Measurements from ENCODE around the gene SPATA24. TPM values are rescaled to one million over a fixed set of nuclear protein-coding genes. Genes with fewer than 3 reads are reported as not detected.

The SPATA24 gene
- total and polyA plus RNA-seq, 2 of the 8 experiments (the other 6 are each of a cell fraction or from before 2014, with no cell fraction given) = 5.8 to 9.4 TPM

GRCh38 chr5:139406963-139407362, 3.1 kb upstream of the SPATA24 start:
- H2BK20ac ChIP-seq (ENCODE audit: low read length) = no peak overlapping the region
- peaks cover 4% of the 10 kb centered on the region; the same call in 1 of the 2 replicates for H3K23me2 ChIP-seq (ENCODE audit: low read depth, low read length)
- H3K14ac ChIP-seq (ENCODE audit: insufficient read length) = no peak overlapping the region
- no peak overlapping the region for H4K5ac ChIP-seq (ENCODE audit: insufficient read length, low read depth, low read length)
- H3K4me3 ChIP-seq (ENCODE audit: extremely low read depth in 1 of 4, insufficient read depth in 2 of 4, low read depth in 3 of 4, low read length in 4 of 4) = no peak overlapping the region
- H3K9ac ChIP-seq (replicated peaks in 1 of 4; ENCODE audit: extremely low read depth in 1 of 4, low read depth in 3 of 4, low read length in 3 of 4) = no peak overlapping the region
- no peak overlapping the region for H3K23ac ChIP-seq (ENCODE audit: insufficient read length)
- 94% methylated on average over 2 of the region's 2 CpGs; no CpG with 5 or more reads in 1 of the 2 experiments for WGBS, 2 experiments (ENCODE audit: extremely low coverage in 1 of 2, insufficient coverage in 1 of 2, insufficient read length in 1 of 2, insufficient replicate concordance in 2 of 2, low coverage in 1 of 2, low lambda C conversion rate in 2 of 2, missing lambda C conversion rate in 1 of 2)
- no peaks in the 10 kb centered on the region for H3K9me3 ChIP-seq (ENCODE audit: insufficient read depth in 2 of 2, low read depth in 1 of 2, low read length in 1 of 2)
- H3K4ac ChIP-seq (replicated peaks; ENCODE audit: insufficient read length, low read depth, low read length) = no peak overlapping the region
- H2AFZ ChIP-seq (ENCODE audit: low read length) = no peak overlapping the region
- 0 out of 7 replicates have a peak, but pooled peaks cover 0 to 4% (median 0%) of the 10 kb centered on the region in 4 experiments for H3K27me3 ChIP-seq (replicated peaks in 1 of 4; ENCODE audit: control insufficient read depth in 3 of 4, extremely low read depth in 1 of 4, insufficient read depth in 3 of 4, low read length in 3 of 4)
- H3K36me3 ChIP-seq (ENCODE audit: control insufficient read depth in 2 of 4, insufficient read depth in 4 of 4, low read length in 3 of 4) = no peaks in the 10 kb centered on the region
- DNase-seq (ENCODE audit: low read depth in 1 of 2, low spot score in 2 of 2) (no peak), FAIRE-seq (no peak)
- CTCF ChIA-PET (ENCODE audit: partially characterized antibody) = interaction anchor here (0.6 to 8.2 kb wide), 13 partner anchors 11 to 370 kb away, joined by 3 to 69 read pairs (median 4); partner anchors contain the start of gene DNAJC18
- POLR2A ChIA-PET (ENCODE audit: partially characterized antibody) = interaction anchor here (1.3 to 1.7 kb wide), 4 partner anchors 9 to 66 kb away, joined by 3 to 4 read pairs (median 4); no protein-coding TSS in a partner anchor
- H3K56ac ChIP-seq (replicated peaks; ENCODE audit: insufficient read length, low read depth, low read length) = no peak overlapping the region
- H4K8ac ChIP-seq (ENCODE audit: extremely low read depth, insufficient read depth, low read length) = no peak overlapping the region
- H2BK5ac ChIP-seq (ENCODE audit: low read depth, low read length) = no peak overlapping the region
- H4K91ac ChIP-seq (replicated peaks; ENCODE audit: insufficient read length, low read length) = no peak overlapping the region
- no peak overlapping the region for H2BK12ac ChIP-seq (ENCODE audit: low read depth, low read length)
- no peak overlapping the region for H3K4me2 ChIP-seq (ENCODE audit: insufficient read depth in 1 of 2, low read depth in 2 of 2, low read length in 2 of 2)
- no peak overlapping the region for H3K27ac ChIP-seq (ENCODE audit: low read depth, low read length)
- no peaks in the 10 kb centered on the region; a peak in 2 of 4 replicates for H3K79me2 ChIP-seq (ENCODE audit: control insufficient read depth in 1 of 2, insufficient read depth in 2 of 2, low read length in 2 of 2)
- no peak overlapping the region for H2BK15ac ChIP-seq (ENCODE audit: low read length)
- H3K79me1 ChIP-seq (ENCODE audit: low read depth, low read length) = no peaks in the 10 kb centered on the region
- no peak overlapping the region for H3K18ac ChIP-seq (ENCODE audit: extremely low read depth, low read length)
- no peak overlapping the region for H2AK5ac ChIP-seq (ENCODE audit: low read depth, low read length)
- H4K20me1 ChIP-seq (replicated peaks in 1 of 2; ENCODE audit: control insufficient read depth in 1 of 2, insufficient read depth in 2 of 2, low read length in 2 of 2) = peaks cover 0 to 1% of the 10 kb centered on the region in 2 experiments
- H2BK120ac ChIP-seq (replicated peaks; ENCODE audit: low read depth, low read length) = no peak overlapping the region
- peaks cover 0 to 8% (median 4%) of the 10 kb centered on the region in 4 experiments; a peak in 6 of 7 replicates for H3K4me1 ChIP-seq (replicated peaks in 1 of 4; ENCODE audit: control insufficient read depth in 3 of 4, insufficient read depth in 4 of 4, low read length in 3 of 4)
- TF ChIP-seq BRCA1 (IDR thresholded peaks at IDR 0.05; ENCODE audit: low read depth, low read length) = no peak
- TF ChIP-seq PHF8 (conservative IDR thresholded peaks at IDR 0.05; ENCODE audit: low read depth, low read length) = no peak

Measured in H1 (cell line).